Measurements from ENCODE around the gene NEMP1. TPM values are rescaled to one million over a fixed set of nuclear protein-coding genes. Genes with fewer than 3 reads are reported as not detected.

The NEMP1 gene
- total and polyA plus RNA-seq, 2 of the 8 experiments (the other 6 are each of a cell fraction or from before 2014, with no cell fraction given) = 30.1 to 43.2 TPM

DNA sequence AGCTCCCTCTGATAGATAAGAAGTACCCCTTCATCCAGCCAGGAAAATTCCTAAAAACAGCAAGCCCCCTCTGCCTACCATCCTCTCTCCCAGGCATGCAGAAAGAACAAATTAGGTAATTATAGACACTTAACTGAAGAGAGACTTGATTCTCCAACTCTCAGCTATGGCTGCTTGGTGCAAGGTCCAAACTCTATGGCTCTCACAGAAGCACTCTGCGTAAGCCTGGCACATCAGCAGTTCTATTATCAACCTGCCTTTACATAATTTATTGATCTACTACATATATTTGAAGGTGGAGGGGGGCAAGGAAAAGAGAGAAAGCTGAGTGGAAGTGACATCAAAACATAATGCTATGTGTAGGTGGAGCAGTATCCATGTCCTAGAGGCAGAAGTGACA lies 27.6 kb downstream of the NEMP1 start (continued):
- TF ChIP-seq RNF2 (IDR thresholded peaks at IDR 0.05; ENCODE audit: borderline replicate concordance, low read depth, low read length, missing control alignments, poor library complexity, severe bottlenecking) = no peak
- TF ChIP-seq SIRT6 (IDR thresholded peaks at IDR 0.05; ENCODE audit: low read length) = no peak
- TF ChIP-seq ASH2L (IDR thresholded peaks at IDR 0.05; ENCODE audit: low read length) = no peak
- TF ChIP-seq NANOG (IDR thresholded peaks at IDR 0.05; ENCODE audit: insufficient read depth, low read depth, low read length, poor library complexity, severe bottlenecking) = no peak
- no peak for TF ChIP-seq ZNF274 (IDR thresholded peaks at IDR 0.05; ENCODE audit: borderline replicate concordance, extremely low read depth, low read length)
- TF ChIP-seq, protein P1, sequence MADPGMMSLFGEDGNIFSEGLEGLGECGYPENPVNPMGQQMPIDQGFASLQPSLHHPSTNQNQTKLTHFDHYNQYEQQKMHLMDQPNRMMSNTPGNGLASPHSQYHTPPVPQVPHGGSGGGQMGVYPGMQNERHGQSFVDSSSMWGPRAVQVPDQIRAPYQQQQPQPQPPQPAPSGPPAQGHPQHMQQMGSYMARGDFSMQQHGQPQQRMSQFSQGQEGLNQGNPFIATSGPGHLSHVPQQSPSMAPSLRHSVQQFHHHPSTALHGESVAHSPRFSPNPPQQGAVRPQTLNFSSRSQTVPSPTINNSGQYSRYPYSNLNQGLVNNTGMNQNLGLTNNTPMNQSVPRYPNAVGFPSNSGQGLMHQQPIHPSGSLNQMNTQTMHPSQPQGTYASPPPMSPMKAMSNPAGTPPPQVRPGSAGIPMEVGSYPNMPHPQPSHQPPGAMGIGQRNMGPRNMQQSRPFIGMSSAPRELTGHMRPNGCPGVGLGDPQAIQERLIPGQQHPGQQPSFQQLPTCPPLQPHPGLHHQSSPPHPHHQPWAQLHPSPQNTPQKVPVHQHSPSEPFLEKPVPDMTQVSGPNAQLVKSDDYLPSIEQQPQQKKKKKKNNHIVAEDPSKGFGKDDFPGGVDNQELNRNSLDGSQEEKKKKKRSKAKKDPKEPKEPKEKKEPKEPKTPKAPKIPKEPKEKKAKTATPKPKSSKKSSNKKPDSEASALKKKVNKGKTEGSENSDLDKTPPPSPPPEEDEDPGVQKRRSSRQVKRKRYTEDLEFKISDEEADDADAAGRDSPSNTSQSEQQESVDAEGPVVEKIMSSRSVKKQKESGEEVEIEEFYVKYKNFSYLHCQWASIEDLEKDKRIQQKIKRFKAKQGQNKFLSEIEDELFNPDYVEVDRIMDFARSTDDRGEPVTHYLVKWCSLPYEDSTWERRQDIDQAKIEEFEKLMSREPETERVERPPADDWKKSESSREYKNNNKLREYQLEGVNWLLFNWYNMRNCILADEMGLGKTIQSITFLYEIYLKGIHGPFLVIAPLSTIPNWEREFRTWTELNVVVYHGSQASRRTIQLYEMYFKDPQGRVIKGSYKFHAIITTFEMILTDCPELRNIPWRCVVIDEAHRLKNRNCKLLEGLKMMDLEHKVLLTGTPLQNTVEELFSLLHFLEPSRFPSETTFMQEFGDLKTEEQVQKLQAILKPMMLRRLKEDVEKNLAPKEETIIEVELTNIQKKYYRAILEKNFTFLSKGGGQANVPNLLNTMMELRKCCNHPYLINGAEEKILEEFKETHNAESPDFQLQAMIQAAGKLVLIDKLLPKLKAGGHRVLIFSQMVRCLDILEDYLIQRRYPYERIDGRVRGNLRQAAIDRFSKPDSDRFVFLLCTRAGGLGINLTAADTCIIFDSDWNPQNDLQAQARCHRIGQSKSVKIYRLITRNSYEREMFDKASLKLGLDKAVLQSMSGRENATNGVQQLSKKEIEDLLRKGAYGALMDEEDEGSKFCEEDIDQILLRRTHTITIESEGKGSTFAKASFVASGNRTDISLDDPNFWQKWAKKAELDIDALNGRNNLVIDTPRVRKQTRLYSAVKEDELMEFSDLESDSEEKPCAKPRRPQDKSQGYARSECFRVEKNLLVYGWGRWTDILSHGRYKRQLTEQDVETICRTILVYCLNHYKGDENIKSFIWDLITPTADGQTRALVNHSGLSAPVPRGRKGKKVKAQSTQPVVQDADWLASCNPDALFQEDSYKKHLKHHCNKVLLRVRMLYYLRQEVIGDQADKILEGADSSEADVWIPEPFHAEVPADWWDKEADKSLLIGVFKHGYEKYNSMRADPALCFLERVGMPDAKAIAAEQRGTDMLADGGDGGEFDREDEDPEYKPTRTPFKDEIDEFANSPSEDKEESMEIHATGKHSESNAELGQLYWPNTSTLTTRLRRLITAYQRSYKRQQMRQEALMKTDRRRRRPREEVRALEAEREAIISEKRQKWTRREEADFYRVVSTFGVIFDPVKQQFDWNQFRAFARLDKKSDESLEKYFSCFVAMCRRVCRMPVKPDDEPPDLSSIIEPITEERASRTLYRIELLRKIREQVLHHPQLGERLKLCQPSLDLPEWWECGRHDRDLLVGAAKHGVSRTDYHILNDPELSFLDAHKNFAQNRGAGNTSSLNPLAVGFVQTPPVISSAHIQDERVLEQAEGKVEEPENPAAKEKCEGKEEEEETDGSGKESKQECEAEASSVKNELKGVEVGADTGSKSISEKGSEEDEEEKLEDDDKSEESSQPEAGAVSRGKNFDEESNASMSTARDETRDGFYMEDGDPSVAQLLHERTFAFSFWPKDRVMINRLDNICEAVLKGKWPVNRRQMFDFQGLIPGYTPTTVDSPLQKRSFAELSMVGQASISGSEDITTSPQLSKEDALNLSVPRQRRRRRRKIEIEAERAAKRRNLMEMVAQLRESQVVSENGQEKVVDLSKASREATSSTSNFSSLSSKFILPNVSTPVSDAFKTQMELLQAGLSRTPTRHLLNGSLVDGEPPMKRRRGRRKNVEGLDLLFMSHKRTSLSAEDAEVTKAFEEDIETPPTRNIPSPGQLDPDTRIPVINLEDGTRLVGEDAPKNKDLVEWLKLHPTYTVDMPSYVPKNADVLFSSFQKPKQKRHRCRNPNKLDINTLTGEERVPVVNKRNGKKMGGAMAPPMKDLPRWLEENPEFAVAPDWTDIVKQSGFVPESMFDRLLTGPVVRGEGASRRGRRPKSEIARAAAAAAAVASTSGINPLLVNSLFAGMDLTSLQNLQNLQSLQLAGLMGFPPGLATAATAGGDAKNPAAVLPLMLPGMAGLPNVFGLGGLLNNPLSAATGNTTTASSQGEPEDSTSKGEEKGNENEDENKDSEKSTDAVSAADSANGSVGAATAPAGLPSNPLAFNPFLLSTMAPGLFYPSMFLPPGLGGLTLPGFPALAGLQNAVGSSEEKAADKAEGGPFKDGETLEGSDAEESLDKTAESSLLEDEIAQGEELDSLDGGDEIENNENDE (IDR thresholded peaks at IDR 0.05; ENCODE audit: insufficient replicate concordance, low read length) = no peak
